ENCODE measurements around the gene OR6C70. TPM values are rescaled to one million over a fixed set of nuclear protein-coding genes. Genes with fewer than 3 reads are reported as not detected.

Gene OR6C70
- total and polyA plus RNA-seq, 2 donors (not counting 3 experiments of a cell fraction or from before 2014, with no cell fraction given) = not detected

- POLR2A ChIA-PET = no interaction called here
- Histone ChIP-seq H3K4me1 (ENCODE audit: control insufficient read depth, extremely low read depth, insufficient read depth, low read length) (no peaks in the 10 kb centered on the region), H3K4me2 (ENCODE audit: insufficient read depth, low read length) (no peak overlapping the region), H3K79me2 (ENCODE audit: control insufficient read depth, insufficient read depth, low read length) (no peaks in the 10 kb centered on the region), H3K4me3 (replicated peaks in 1 of 3; ENCODE audit: insufficient read depth in 1 of 3, low read depth in 1 of 3, low read length in 3 of 3) (no peak overlapping the region), H3K27me3 (ENCODE audit: control insufficient read depth in 2 of 2, insufficient read depth in 2 of 2, low read length in 2 of 2) (peaks cover 0 to 2% of the 10 kb centered on the region in 2 experiments), H3K27ac (ENCODE audit: insufficient read depth, low read depth, low read length) (no peak overlapping the region), H4K20me1 (replicated peaks; ENCODE audit: control insufficient read depth, extremely low read depth, insufficient read depth, low read length) (no peaks in the 10 kb centered on the region), H3K9me1 (replicated peaks; ENCODE audit: control insufficient read depth, extremely low read depth, insufficient read depth, low read length) (no peaks in the 10 kb centered on the region), H3K9me3 (replicated peaks; ENCODE audit: control insufficient read depth, insufficient read depth, low read length) (no peaks in the 10 kb centered on the region), H3K36me3 (ENCODE audit: control insufficient read depth in 2 of 2, extremely low read depth in 1 of 2, insufficient read depth in 2 of 2, low read length in 2 of 2) (no peaks in the 10 kb centered on the region), H3K9ac (replicated peaks; ENCODE audit: extremely low read depth, insufficient read depth, low read length) (no peak overlapping the region), H2AFZ (ENCODE audit: low read depth, low read length) (no peak overlapping the region)
- no TSS peak for BruUV-seq (replicated peaks)
- CTCF ChIA-PET = no interaction called here
- dilution Hi-C loops (cut with MboI; ENCODE audit: extremely low pct_ligation_motif_present, low sequenced_read_pairs) (no loop called here), intact Hi-C loops (cut with micrococcal nuclease) (no loop called here)
- FAIRE-seq = no peak
- DNase-seq (ENCODE audit: low read depth, low spot score) = no peak
- no peak for TF ChIP-seq JUN (IDR thresholded peaks at IDR 0.05; ENCODE audit: borderline replicate concordance, insufficient read depth, insufficient read length, low read depth)
- no peak for TF ChIP-seq POLR2A (IDR thresholded peaks at IDR 0.05; ENCODE audit: low read depth, low read length)
- TF ChIP-seq, protein P1, sequence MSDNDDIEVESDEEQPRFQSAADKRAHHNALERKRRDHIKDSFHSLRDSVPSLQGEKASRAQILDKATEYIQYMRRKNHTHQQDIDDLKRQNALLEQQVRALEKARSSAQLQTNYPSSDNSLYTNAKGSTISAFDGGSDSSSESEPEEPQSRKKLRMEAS (IDR thresholded peaks at IDR 0.05; ENCODE audit: insufficient read depth, insufficient read length) = no peak
- no peak for TF ChIP-seq MYC (IDR thresholded peaks at IDR 0.05; ENCODE audit: low read depth, low read length)
- no peak for TF ChIP-seq GATA2 (IDR thresholded peaks at IDR 0.05; ENCODE audit: insufficient read depth, insufficient read length, low read depth, low read length)
- no peak for TF ChIP-seq FOS (IDR thresholded peaks at IDR 0.05; ENCODE audit: borderline replicate concordance, insufficient read depth, low read length)
- TF ChIP-seq CTCF (IDR thresholded peaks at IDR 0.05; ENCODE audit: extremely low read depth in 1 of 2, insufficient read depth in 1 of 2, low read depth in 1 of 2, low read length in 2 of 2) = no peak
- TF ChIP-seq EZH2 (IDR thresholded peaks at IDR 0.05; ENCODE audit: borderline replicate concordance, low read depth, low read length, severe bottlenecking) = no peak
- no peak for TF ChIP-seq POLR2AphosphoS5 (IDR thresholded peaks at IDR 0.05; ENCODE audit: insufficient read depth, low read depth, low read length)
These were observed 23.6 kb downstream of the OR6C70 start for GRCh38 chr12:55446326-55446725.

Data from endothelial cell of umbilical vein (primary cell).